DMS114 treated with DMSO at 0.1 percent for 48 hours (cell line): ENCODE results near the gene SIPA1.
"Not testable (repeated sequence)": the region's sequence is repeated elsewhere in the genome, so short reads cannot be mapped to it uniquely, and the experiment has no call there.

Experiments used
- DNase-seq: peaks from one replicate; lab custom pipeline; 2025; ENCODE audit not compliant: unreplicated experiment; lab: John Stamatoyannopoulos, UW

SIPA1 gene

GRCh38 chr11:65655570-65656332, 17.9 kb downstream of the SIPA1 start:
- DNase-seq, result no peak

- DNase-seq, result no peak
These were observed 19.5 kb downstream of the SIPA1 start for GRCh38 chr11:65657426-65657825.

GRCh38 chr11:65658174-65659021, 20.5 kb downstream of the SIPA1 start:
- no peak for DNase-seq

- DNase-seq, result no peak
These were observed 22.1 kb downstream of the SIPA1 start for GRCh38 chr11:65660038-65660437.

GRCh38 chr11:65660908-65661307, 23.0 kb downstream of the SIPA1 start:
- DNase-seq, result not testable (repeated sequence)

- DNase-seq, result no peak
These were observed 23.8 kb downstream of the SIPA1 start for GRCh38 chr11:65661599-65662246.

GRCh38 chr11:65662247-65662798, 24.4 kb downstream of the SIPA1 start:
- no peak for DNase-seq

GRCh38 chr11:65662799-65663638, 25.1 kb downstream of the SIPA1 start, which contains the start of gene RELA:
Gene RELA (minus strand): TSS chr11:65662916. CDS start chr11:65662832, 84 bp downstream.
- peak; percentile 81 for DNase-seq

- DNase-seq, result no peak
These were observed 25.8 kb downstream of the SIPA1 start for GRCh38 chr11:65663639-65664200.

GRCh38 chr11:65672180-65672860, 34.4 kb downstream of the SIPA1 start:
- DNase-seq, result no peak

GRCh38 chr11:65672982-65673381, 35.1 kb downstream of the SIPA1 start:
- DNase-seq, result no peak

GRCh38 chr11:65680192-65680743, 42.4 kb downstream of the SIPA1 start:
- no peak for DNase-seq

GRCh38 chr11:65683480-65683879, 45.6 kb downstream of the SIPA1 start:
- DNase-seq, result not testable (repeated sequence)

GRCh38 chr11:65685981-65686380, 48.1 kb downstream of the SIPA1 start:
- DNase-seq, result no peak

- not testable (repeated sequence) for DNase-seq
These were observed 53.9 kb downstream of the SIPA1 start for GRCh38 chr11:65691847-65692246.

- DNase-seq, result no peak
These were observed 54.5 kb downstream of the SIPA1 start for GRCh38 chr11:65692367-65692766.

GRCh38 chr11:65695459-65696241, 57.7 kb downstream of the SIPA1 start:
- no peak for DNase-seq

- no peak for DNase-seq
These were observed 59.1 kb downstream of the SIPA1 start for GRCh38 chr11:65696802-65697552.
